GM20000 (cell line): ENCODE measurements around the gene STXBP3.

Source experiments
- DNase-seq: peaks from one replicate; pipeline ENCODE4 v3.0.0; 2012; ENCODE audit warnings: low spot score
- TF ChIP-seq, protein P1 (sequence below): IDR thresholded peaks from 2 replicates; pipeline ENCODE4 v1.5.1; 2012; ENCODE audit warnings: mild to moderate bottlenecking, control low read depth; ENCODE audit errors: extremely low read depth, missing control alignments

The STXBP3 gene

DNA sequence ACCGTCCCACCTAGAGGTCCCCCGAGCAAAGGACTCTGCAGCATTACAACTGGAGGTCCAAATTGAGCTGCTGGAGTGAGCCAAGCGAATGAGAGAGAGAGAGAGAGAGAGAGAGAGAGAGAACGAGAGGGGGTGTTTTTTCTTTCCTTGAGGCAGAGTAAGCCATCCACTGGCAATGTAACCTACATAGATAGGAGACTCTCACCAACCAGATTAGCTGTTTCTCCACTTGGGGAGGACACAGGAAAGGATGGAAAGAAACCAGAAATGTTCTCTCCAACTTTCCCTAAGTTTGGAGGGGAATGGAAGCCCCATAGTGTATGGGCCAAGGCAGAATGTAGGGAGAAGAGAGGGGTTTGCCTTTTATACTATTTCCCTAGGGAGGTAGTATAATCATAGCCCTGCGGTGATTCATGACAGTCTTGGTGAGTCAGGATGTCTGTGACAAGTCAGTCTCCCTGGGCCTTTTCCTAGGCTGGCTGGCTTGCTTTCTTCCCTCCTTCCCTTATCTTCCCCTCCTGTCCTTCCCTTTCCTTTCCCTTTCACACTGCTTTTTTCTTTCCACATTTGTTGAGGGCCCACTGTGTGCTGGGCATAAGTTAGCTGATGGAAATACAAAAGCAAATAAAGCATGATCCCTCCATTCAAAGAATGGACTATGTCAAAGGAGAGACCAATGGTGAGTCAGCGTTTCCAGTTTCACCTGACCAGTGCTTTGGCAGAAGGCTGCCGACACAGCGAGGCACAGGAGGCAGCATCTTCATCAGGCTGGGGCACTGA is 26.6 kb upstream of the STXBP3 start:
- TF ChIP-seq, protein P1, sequence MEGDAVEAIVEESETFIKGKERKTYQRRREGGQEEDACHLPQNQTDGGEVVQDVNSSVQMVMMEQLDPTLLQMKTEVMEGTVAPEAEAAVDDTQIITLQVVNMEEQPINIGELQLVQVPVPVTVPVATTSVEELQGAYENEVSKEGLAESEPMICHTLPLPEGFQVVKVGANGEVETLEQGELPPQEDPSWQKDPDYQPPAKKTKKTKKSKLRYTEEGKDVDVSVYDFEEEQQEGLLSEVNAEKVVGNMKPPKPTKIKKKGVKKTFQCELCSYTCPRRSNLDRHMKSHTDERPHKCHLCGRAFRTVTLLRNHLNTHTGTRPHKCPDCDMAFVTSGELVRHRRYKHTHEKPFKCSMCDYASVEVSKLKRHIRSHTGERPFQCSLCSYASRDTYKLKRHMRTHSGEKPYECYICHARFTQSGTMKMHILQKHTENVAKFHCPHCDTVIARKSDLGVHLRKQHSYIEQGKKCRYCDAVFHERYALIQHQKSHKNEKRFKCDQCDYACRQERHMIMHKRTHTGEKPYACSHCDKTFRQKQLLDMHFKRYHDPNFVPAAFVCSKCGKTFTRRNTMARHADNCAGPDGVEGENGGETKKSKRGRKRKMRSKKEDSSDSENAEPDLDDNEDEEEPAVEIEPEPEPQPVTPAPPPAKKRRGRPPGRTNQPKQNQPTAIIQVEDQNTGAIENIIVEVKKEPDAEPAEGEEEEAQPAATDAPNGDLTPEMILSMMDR: no peak
- DNase-seq: no peak

DNA sequence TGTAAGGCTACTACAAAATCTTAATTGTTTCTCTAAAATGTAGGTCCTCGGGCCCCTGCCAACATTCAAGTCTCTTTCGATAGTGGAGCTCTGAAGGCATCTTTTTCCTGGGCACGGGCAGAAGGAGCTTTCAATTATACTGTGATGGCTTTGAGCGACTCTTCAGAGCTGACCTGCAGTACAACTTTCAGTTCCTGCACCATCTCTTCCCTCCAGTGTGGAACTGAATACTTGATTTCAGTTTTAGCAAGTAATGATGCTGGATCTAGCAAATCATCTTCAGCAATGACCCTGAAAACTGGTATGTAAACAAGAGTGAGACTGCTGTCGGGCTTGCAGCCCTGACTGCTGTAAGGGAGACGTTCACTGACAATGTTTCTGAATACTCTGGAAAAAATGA is 24.2 kb upstream of the STXBP3 start:
- TF ChIP-seq, protein P1: no peak

DNA sequence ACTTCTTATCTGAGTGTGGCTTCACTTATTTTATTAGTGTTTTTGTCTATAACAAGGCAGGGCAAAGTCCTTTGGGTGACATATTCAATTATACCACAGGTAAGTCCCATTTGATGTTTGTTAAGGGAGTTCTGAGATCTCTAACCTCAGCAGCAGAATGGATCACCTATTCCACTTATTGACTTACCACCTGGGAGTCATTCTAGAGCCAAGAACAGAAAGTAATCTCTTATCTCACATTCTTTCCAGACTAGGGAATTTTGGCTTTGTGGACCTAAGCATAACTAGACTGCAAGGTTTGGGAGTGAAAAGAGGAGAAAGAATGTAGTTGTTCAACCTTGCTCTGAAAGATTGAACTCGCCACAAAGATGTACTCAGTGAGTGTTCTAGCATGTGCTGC is 20.6 kb upstream of the STXBP3 start:
- DNase-seq: no peak
- TF ChIP-seq, protein P1: no peak

More for the DNA sequence above, 24.2 kb upstream of the STXBP3 start:
- DNase-seq: no peak

DNA sequence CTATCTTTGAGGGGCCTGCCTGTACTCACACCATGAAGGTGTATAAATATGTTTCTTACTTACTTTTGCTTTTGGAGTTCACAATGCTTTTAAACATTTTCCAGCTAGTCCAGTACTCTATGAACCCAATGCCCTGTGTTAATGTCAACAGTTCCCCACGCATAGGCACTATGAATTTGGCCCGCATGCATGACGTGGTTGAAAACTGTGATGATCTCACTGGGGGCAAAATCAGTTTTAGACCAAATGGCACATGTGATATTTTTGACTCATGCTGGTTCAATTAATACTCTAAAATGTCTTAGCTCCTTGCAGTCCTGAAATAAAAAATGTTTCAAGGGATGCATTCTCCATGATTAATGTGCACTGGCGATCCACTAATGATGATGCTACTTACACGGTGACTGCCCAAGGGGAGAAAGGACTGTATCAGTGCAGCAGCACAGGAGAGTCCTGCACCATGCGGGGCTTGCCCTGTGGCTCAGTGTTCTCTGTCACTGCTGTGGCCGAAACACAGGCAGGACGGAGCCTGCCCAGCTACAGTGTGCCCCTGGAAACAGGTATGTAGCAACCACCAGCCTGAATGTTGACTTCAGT is 18.0 kb upstream of the STXBP3 start:
- TF ChIP-seq, protein P1: no peak

DNA sequence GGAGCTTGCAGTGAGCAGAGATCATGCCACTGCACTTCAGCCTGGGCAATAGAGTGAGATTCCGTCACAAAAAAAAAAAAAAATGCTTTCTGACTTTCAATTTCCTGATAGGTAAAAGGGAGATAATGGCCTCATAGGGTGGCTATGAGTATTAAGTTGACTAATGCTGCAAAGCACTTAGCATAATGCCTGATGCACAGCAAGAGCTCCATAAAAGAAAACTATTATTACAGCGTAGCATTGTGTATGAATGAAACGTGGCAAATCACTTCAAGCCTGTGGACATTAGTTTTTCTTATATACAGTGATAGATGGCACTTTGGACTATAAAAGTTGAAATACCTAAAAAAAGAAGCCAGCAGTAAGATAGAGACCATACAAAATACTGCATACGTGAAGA is 17.0 kb upstream of the STXBP3 start:
- TF ChIP-seq, protein P1: no peak
- DNase-seq: no peak

More for the DNA sequence above, 18.0 kb upstream of the STXBP3 start:
- no peak for DNase-seq

DNA sequence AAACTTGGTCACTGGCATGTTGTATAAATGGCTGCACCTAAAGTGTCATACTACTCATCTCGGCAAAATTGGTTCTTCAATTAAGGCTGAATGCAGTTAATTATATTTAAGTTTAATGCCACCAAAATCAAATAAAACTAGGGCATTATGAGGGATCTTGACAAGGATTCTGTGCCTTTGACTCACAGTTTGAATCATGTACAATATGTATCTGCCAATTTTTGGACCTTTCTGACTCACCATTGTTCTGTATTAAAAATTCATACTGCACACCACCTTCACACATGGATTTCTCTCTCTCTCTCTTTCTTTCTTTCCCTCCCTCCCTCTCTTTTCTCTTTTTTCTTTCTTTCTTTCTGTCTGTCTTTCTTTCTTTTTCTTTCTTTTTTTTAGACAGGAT is 14.1 kb upstream of the STXBP3 start:
- TF ChIP-seq, protein P1: no peak
- no peak for DNase-seq

DNA sequence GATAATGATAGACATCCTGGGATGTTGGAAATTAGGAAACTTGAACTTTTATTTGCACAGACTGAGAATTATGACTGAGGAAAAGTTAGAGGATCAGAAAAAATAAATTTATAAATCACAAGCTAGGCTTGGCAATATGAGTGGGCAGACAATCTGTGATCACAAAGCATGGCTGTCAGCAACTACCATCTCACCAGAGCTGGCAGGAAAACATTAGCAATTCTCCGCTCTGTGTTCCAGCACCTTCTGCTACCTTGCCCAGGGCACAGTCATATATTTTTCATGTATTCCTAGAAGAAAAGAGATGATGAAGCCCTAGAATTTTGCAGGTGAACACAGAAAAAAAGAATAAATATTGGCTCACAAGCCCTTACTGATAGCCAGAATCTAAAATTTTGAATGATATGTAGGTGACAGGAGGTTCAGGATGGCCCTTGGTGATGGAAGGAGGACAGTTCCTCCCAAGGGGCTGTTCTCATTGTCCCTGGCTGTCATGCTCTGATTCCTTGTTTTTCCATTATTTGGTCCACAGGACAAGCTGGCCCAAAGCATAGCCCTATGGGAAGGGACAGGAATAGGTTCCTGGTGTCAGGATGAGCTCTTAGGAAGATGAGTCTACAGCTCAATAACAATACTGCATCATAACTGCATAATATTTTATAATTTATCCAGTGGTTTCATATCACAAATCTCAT is 12.2 kb upstream of the STXBP3 start:
- TF ChIP-seq, protein P1: no peak
- no peak for DNase-seq
